Ovary (tissue), 9 donors: ENCODE results near the gene ADGRA1. TPM values are rescaled to one million over a fixed set of nuclear protein-coding genes. Genes with fewer than 3 reads are reported as not detected.

Experiments
- DNase-seq, 5 donors: peaks; one replicate each; pipeline ENCODE4 v3.0.0-alpha.2; 2019 to 2020
- H3K27ac ChIP-seq, 2 donors: fragments of 200-600 bp; one replicate each; pipeline versions ENCODE4 v1.5.1 to v1.8.0; 2019 to 2022
- H3K27me3 ChIP-seq: fragments of 200-600 bp; one replicate; pipeline ENCODE4 v1.8.0; 2022
- H3K36me3 ChIP-seq: fragments of 200-600 bp; sonication (generic); one replicate; pipeline ENCODE4 v1.5.1; 2019
- H3K4me1 ChIP-seq: one replicate; pipeline ENCODE4 v1.8.1; 2013; ENCODE audit warnings: mild to moderate bottlenecking, moderate library complexity; ENCODE audit not compliant: insufficient read depth
- H3K4me3 ChIP-seq: fragments of 200-600 bp; sonication (generic); one replicate; pipeline ENCODE4 v1.5.1; 2017
- H3K9me3 ChIP-seq, 2 donors: fragments of 200-600 bp in 1 of 2; sonication (generic) in 1 of 2; one replicate each; pipeline versions ENCODE4 v1.5.1 to v1.8.1; 2013 to 2019; ENCODE audit warnings: mild to moderate bottlenecking in 1 of 2, moderate library complexity in 1 of 2
- CTCF ChIP-seq, 3 donors: fragments of 450-650 bp in 2 of 3; fragments of 200-600 bp in 1 of 3; IDR thresholded peaks; one replicate each; pipeline versions ENCODE4 v1.5.1 to v1.8.0; 2016 to 2022; ENCODE audit warnings: antibody characterized with exemption in 3 of 3, mild to moderate bottlenecking in 1 of 3
- EP300 ChIP-seq: sonication (generic); formaldehyde crosslinking; IDR thresholded peaks from one replicate; pipeline ENCODE4 v1.6.1; 2017; ENCODE audit warnings: antibody characterized with exemption
- POLR2A ChIP-seq: fragments of 450-650 bp; IDR thresholded peaks from one replicate; pipeline ENCODE4 v1.6.1; 2017; ENCODE audit warnings: antibody characterized with exemption, mild to moderate bottlenecking, moderate library complexity
- WGBS, 3 donors: extraction: QIAGEN DNeasy Blood & Tissue Kit in 1 of 3; methylation state at CpG; one replicate each; pipeline versions ENCODE4 v1.1.5 to v1.1.7; 2013 to 2017; 5-methylcytosine and 5-hydroxymethylcytosine counted together
- intact Hi-C, 4 donors: fragments of 100-400 bp; cut with DNase I; formaldehyde crosslinking; loops; one replicate each; pipeline versions ENCODE4 v1.11.0 to v1.15.1; 2022 to 2023
- polyA plus RNA-seq, 2 donors: library from polyadenylated mRNA; stranded (reverse); fragments of 200-250 nt in 1 of 2; fragments of 350-450 nt in 1 of 2; fragmentation: Illumina TruSeq in 1 of 2; extraction: RNeasy Lipid Tissue Mini Kit (QIAGEN cat#74804) in 1 of 2; gene quantifications; one replicate each; pipeline ENCODE4 v1.2.3, GENCODE V29; 2013 to 2014
- total RNA-seq, 7 donors: library from RNA; depleted of rRNA in 2 of 7; stranded (reverse); fragments of >200 nt in 2 of 7; fragmentation: NEBNext Ultra II Directional in 3 of 7; extraction: Animal tissue kit (Norgen Biotek cat#: 25700) in 3 of 7; gene quantifications; one replicate each; pipeline versions ENCODE4 v1.1.0 to v1.2.4, GENCODE V29; 2016 to 2023
- donor health status: DM: no; HTN: no; CAD: no; lungs with moderate emphysema.
- donor health status: DM: no; HTN: no; CAD: no.
- donor health status: Bipolar disorder and iron deficiency.
- donor health status: DM: yes; HTN: yes; CAD: no.
- donor health status: DM: no; HTN: no; CAD: no.
- donor health status: DM: yes; HTN: yes; CAD: no.

ADGRA1 gene
- total and polyA plus RNA-seq, 9 donors = 0.07 to 0.92 (median 0.13) TPM; not detected in 5

GRCh38 chr10:133069033-133069525, 18.6 kb upstream of the ADGRA1 start:
- Histone ChIP-seq H3K36me3 (no peaks in the 10 kb centered on the region), H3K27ac (no peak overlapping the region), H3K4me3 (no peak overlapping the region), H3K27me3 (no peaks in the 10 kb centered on the region), H3K9me3 (no peaks in the 10 kb centered on the region), H3K4me1 (no peaks in the 10 kb centered on the region)
- no peak for TF ChIP-seq CTCF (IDR thresholded peaks at IDR 0.05)
- no peak for TF ChIP-seq EP300
- no peak for TF ChIP-seq POLR2A
- intact Hi-C loops = no loop called here
- no peak for DNase-seq
- 56 to 73% (median 61%) methylated on average over 23 of the region's 23 CpGs for WGBS, 3 donors

- no peaks in the 10 kb centered on the region for H3K27me3 ChIP-seq
- WGBS, 3 donors = 76 to 81% (median 78%) methylated on average over 16 of the region's 16 CpGs
- H3K4me3 ChIP-seq = no peak overlapping the region
- intact Hi-C loops = no loop called here
- no peak for DNase-seq
- no peaks in the 10 kb centered on the region for H3K36me3 ChIP-seq
- H3K9me3 ChIP-seq = no peaks in the 10 kb centered on the region
- no peak overlapping the region for H3K27ac ChIP-seq
- H3K4me1 ChIP-seq = no peaks in the 10 kb centered on the region
- TF ChIP-seq POLR2A (no peak), CTCF (IDR thresholded peaks at IDR 0.05) (no peak)
Measured at GRCh38 chr10:133070405-133070804, 17.3 kb upstream of the ADGRA1 start.

- 67 to 76% (median 70%) methylated on average over 14 to 21 of the region's 21 CpGs for WGBS, 3 donors
- Histone ChIP-seq H3K4me1 (no peaks in the 10 kb centered on the region), H3K9me3 (no peaks in the 10 kb centered on the region), H3K27me3 (no peaks in the 10 kb centered on the region), H3K4me3 (no peak overlapping the region), H3K27ac (no peak overlapping the region), H3K36me3 (no peaks in the 10 kb centered on the region)
- no peak for DNase-seq
- intact Hi-C loops = no loop called here
- TF ChIP-seq CTCF (IDR thresholded peaks at IDR 0.05) = no peak
- TF ChIP-seq EP300 = no peak
- no peak for TF ChIP-seq POLR2A
Measured at GRCh38 chr10:133070810-133071209, 16.9 kb upstream of the ADGRA1 start.

GRCh38 chr10:133071733-133072132, 16.0 kb upstream of the ADGRA1 start:
- intact Hi-C loops = no loop called here
- TF ChIP-seq CTCF (IDR thresholded peaks at IDR 0.05) (no peak), EP300 (no peak), POLR2A (no peak)
- H3K36me3 ChIP-seq = no peaks in the 10 kb centered on the region
- H3K9me3 ChIP-seq = no peaks in the 10 kb centered on the region
- no peak overlapping the region for H3K4me3 ChIP-seq
- 73 to 78% (median 75%) methylated on average over 11 of the region's 11 CpGs for WGBS, 3 donors
- DNase-seq = no peak
- H3K27me3 ChIP-seq = no peaks in the 10 kb centered on the region
- H3K4me1 ChIP-seq = no peaks in the 10 kb centered on the region
- no peak overlapping the region for H3K27ac ChIP-seq
